ENCODE data around the gene TIMP3. TPM values are rescaled to one million over a fixed set of nuclear protein-coding genes. Genes with fewer than 3 reads are reported as not detected.

The TIMP3 gene
- total RNA-seq, 1 experiment from 2014 or later = 3.3 TPM

- TF ChIP-seq ERG (CRISPR knock-in tag; IDR thresholded peaks at IDR 0.05) = no peak
- no peak for TF ChIP-seq ZNF317 (CRISPR knock-in tag; IDR thresholded peaks at IDR 0.05; ENCODE audit: borderline replicate concordance, low read depth)
- TF ChIP-seq MXD4 (CRISPR knock-in tag; IDR thresholded peaks at IDR 0.05; ENCODE audit: borderline replicate concordance) = no peak
- TF ChIP-seq ZNF671 (CRISPR knock-in tag; IDR thresholded peaks at IDR 0.05) = no peak
- no peak for TF ChIP-seq TCF7 (CRISPR knock-in tag; IDR thresholded peaks at IDR 0.05; ENCODE audit: low read depth)
- TF ChIP-seq TEAD1 (CRISPR knock-in tag; IDR thresholded peaks at IDR 0.05) = no peak
- TF ChIP-seq GTF2I (CRISPR knock-in tag; conservative IDR thresholded peaks at IDR 0.05) = no peak
- no peak for TF ChIP-seq NFE2L1 (CRISPR knock-in tag; IDR thresholded peaks at IDR 0.05)
- TF ChIP-seq CREM (CRISPR knock-in tag; IDR thresholded peaks at IDR 0.05) = no peak
- TF ChIP-seq SOX15 (CRISPR knock-in tag; IDR thresholded peaks at IDR 0.05) = no peak
Observed at GRCh38 chr22:32832174-32832573, 30.7 kb downstream of the TIMP3 start (continued).

- H3K4me3 Mint-ChIP-seq = no peak overlapping the region
- POLR2A ChIA-PET = no interaction called here
- no peak overlapping the region for H3K27ac Mint-ChIP-seq
- H3K4me1 Mint-ChIP-seq = peaks cover 7% of the 10 kb centered on the region
- no peak for TF ChIP-seq CTCF (IDR thresholded peaks at IDR 0.05)
- no peak for TF ChIP-seq ZNF425 (CRISPR knock-in tag; conservative IDR thresholded peaks at IDR 0.05)
- no peak for TF ChIP-seq PRRX2 (CRISPR knock-in tag; IDR thresholded peaks at IDR 0.05)
- no peak for TF ChIP-seq SP1 (CRISPR knock-in tag; conservative IDR thresholded peaks at IDR 0.05)
- no peak for TF ChIP-seq OVOL2 (CRISPR knock-in tag; IDR thresholded peaks at IDR 0.05; ENCODE audit: borderline replicate concordance)
- no peak for TF ChIP-seq ATF1 (CRISPR knock-in tag; IDR thresholded peaks at IDR 0.05)
- no peak for TF ChIP-seq MAX (CRISPR knock-in tag; IDR thresholded peaks at IDR 0.05)
- no peak for TF ChIP-seq USF1 (CRISPR knock-in tag; IDR thresholded peaks at IDR 0.05)
- TF ChIP-seq AR (CRISPR knock-in tag; IDR thresholded peaks at IDR 0.05) = no peak
- TF ChIP-seq ZNF138 (CRISPR knock-in tag; conservative IDR thresholded peaks at IDR 0.05) = no peak
- no peak for TF ChIP-seq E2F5 (CRISPR knock-in tag; IDR thresholded peaks at IDR 0.05)
- TF ChIP-seq NR2C2 (CRISPR knock-in tag; IDR thresholded peaks at IDR 0.05) = no peak
- TF ChIP-seq ATF3 (CRISPR knock-in tag; conservative IDR thresholded peaks at IDR 0.05) = no peak
- TF ChIP-seq ZNF263 (CRISPR knock-in tag; IDR thresholded peaks at IDR 0.05; ENCODE audit: low read depth) = no peak
- TF ChIP-seq IRF2 (CRISPR knock-in tag; IDR thresholded peaks at IDR 0.05; ENCODE audit: borderline replicate concordance, low read depth) = no peak
- TF ChIP-seq RORB (CRISPR knock-in tag; IDR thresholded peaks at IDR 0.05) = no peak
- no peaks in the 10 kb centered on the region; the same call in 1 of the 2 replicates for H3K27me3 Mint-ChIP-seq (ENCODE audit: low read depth)
- DNase-seq (ENCODE audit: low spot score) = no peak
- no peaks in the 10 kb centered on the region for H3K36me3 Mint-ChIP-seq
- no peaks in the 10 kb centered on the region for H3K9me3 Mint-ChIP-seq
- CTCF ChIA-PET = interaction anchor here (0.6 to 1.0 kb wide), 3 partner anchors 11 to 47 kb away, joined by 3 read pairs; no protein-coding TSS in a partner anchor
- ATAC-seq = no peak
Observed at GRCh38 chr22:32836280-32837123, 35.0 kb downstream of the TIMP3 start.
